Panc1 (cell line): ENCODE measurements around the gene PPIP5K2. TPM values are rescaled to one million over a fixed set of nuclear protein-coding genes. Genes with fewer than 3 reads are reported as not detected.

Source experiments
- ATAC-seq: fragments of 200-7000 bp; cut with Tn5 transposase; 2 replicates; pipeline ENCODE4 v1.9.1; 2020; ENCODE audit warnings: mild to moderate bottlenecking, moderate library complexity
- BruUV-seq: library from RNA; stranded (reverse); fragments of 400-500 nt; replicated peaks from 2 replicates; lab custom pipeline; 2021; lab: Mats Ljungman, UMichigan
- CTCF ChIA-PET: fragments of 300-600 bp; sonication (Branson Sonifier 250); formaldehyde crosslinking; loops from one replicate; lab custom pipeline; 2022; ENCODE audit warnings: antibody characterized with exemption; lab: Charles Lee
- POLR2A ChIA-PET: fragments of 300-600 bp; sonication (Branson Sonifier 250); formaldehyde crosslinking; loops from one replicate; lab custom pipeline; 2022; ENCODE audit warnings: antibody characterized with exemption; lab: Charles Lee
- DNase-seq: peaks from one replicate; pipeline ENCODE4 v3.0.0-alpha.2; 2010; ENCODE audit warnings: low read depth, low spot score
- H3K27ac ChIP-seq: 2 replicates; pipeline ENCODE4 v1.5.1; 2011; ENCODE audit warnings: mild to moderate bottlenecking, low read length, inconsistent platforms
- H3K27me3 ChIP-seq: fragments of 200-500 bp; sonication (Bioruptor generic); 2 replicates; pipeline ENCODE4 v1.6.0; 2014; ENCODE audit warnings: low read length, inconsistent platforms; ENCODE audit not compliant: control insufficient read depth, insufficient read depth
- H3K36me3 ChIP-seq: fragments of 200-500 bp; sonication (Bioruptor generic); 2 replicates; pipeline ENCODE4 v1.5.1; 2014; ENCODE audit warnings: inconsistent platforms, mild to moderate bottlenecking, low read length, moderate library complexity; ENCODE audit not compliant: control insufficient read depth, insufficient read depth
- H3K4me1 ChIP-seq: 2 replicates; pipeline ENCODE4 v1.5.1; 2011; ENCODE audit warnings: inconsistent platforms, mild to moderate bottlenecking, low read length, moderate library complexity; ENCODE audit not compliant: control insufficient read depth, insufficient read depth
- H3K4me3 ChIP-seq, 2 experiments: 2 replicates each; pipeline ENCODE4 v1.5.1; 2011 to 2012; ENCODE audit warnings: low read depth in 2 of 2, low read length in 2 of 2, mild to moderate bottlenecking in 2 of 2, inconsistent platforms in 1 of 2, moderate library complexity in 1 of 2
- H3K9me3 ChIP-seq: fragments of 200-500 bp; sonication (Bioruptor generic); 2 replicates; pipeline ENCODE4 v1.5.1; 2014; ENCODE audit warnings: low read depth, mild to moderate bottlenecking, inconsistent platforms, low read length, moderate library complexity; ENCODE audit not compliant: control insufficient read depth, insufficient read depth
- POLR2AphosphoS5 ChIP-seq: IDR thresholded peaks from 2 replicates; pipeline ENCODE4 v1.6.1; 2012; ENCODE audit warnings: mild to moderate bottlenecking, low read depth, low read length, moderate library complexity
- REST ChIP-seq, 2 experiments: IDR thresholded peaks; 2 replicates each; pipeline ENCODE4 v1.6.1; 2011 to 2012; ENCODE audit warnings: low read depth in 2 of 2, control low read depth in 1 of 2, low read length in 1 of 2, mild to moderate bottlenecking in 1 of 2, moderate library complexity in 1 of 2; ENCODE audit not compliant: insufficient read depth in 1 of 2
- SIN3A ChIP-seq: IDR thresholded peaks from 2 replicates; pipeline ENCODE4 v1.6.1; 2012; ENCODE audit warnings: low read depth, mild to moderate bottlenecking, low read length, moderate library complexity, borderline replicate concordance; ENCODE audit not compliant: insufficient read depth
- TCF7L2 ChIP-seq: IDR thresholded peaks from 2 replicates; pipeline ENCODE4 v1.6.1; 2011; ENCODE audit warnings: mild to moderate bottlenecking, low read depth, low read length, inconsistent platforms
- in situ Hi-C: cut with HindIII; loops from 2 replicates; pipeline ENCODE4 v1.10.0; 2016; ENCODE audit warnings: low sequenced_read_pairs, low pct_unique_long_range_greater_than_20kb
- intact Hi-C: fragments of 100-400 bp; cut with micrococcal nuclease; formaldehyde crosslinking; loops from one replicate; pipeline ENCODE4 v1.10.0; 2022; ENCODE audit not compliant: unreplicated experiment
- total RNA-seq: library from RNA; stranded (reverse); gene quantifications from one replicate; pipeline ENCODE4 v1.2.1, GENCODE V29; 2021; ENCODE audit not compliant: unreplicated experiment
- TF ChIP-seq, protein P1 (sequence below): fragments of 450-650 bp; IDR thresholded peaks from 2 replicates; pipeline ENCODE4 v1.5.1; 2017; ENCODE audit warnings: mild to moderate bottlenecking

PPIP5K2 gene
- total RNA-seq, 1 experiment from 2014 or later: 56.8 TPM

GRCh38 chr5:103098993-103099392 lies 21.1 kb upstream of the PPIP5K2 start:
- POLR2A ChIA-PET: no interaction called here
- in situ Hi-C loops: no loop called here
- DNase-seq: no peak
- Histone ChIP-seq H3K36me3 (no peaks in the 10 kb centered on the region), H3K27me3 (no peaks in the 10 kb centered on the region), H3K4me1 (no peaks in the 10 kb centered on the region), H3K9me3 (no peaks in the 10 kb centered on the region), H3K27ac (no peak overlapping the region), H3K4me3 (no peak overlapping the region)
- CTCF ChIA-PET: no interaction called here
- ATAC-seq: no peak
- intact Hi-C loops: no loop called here
- BruUV-seq: no TSS peak
- TF ChIP-seq REST (IDR thresholded peaks at IDR 0.05; ENCODE audit: insufficient read depth in 1 of 2, low read depth in 2 of 2, low read length in 1 of 2) (no peak), SIN3A (no peak), POLR2AphosphoS5 (no peak), TCF7L2 (no peak)
- TF ChIP-seq, protein P1, sequence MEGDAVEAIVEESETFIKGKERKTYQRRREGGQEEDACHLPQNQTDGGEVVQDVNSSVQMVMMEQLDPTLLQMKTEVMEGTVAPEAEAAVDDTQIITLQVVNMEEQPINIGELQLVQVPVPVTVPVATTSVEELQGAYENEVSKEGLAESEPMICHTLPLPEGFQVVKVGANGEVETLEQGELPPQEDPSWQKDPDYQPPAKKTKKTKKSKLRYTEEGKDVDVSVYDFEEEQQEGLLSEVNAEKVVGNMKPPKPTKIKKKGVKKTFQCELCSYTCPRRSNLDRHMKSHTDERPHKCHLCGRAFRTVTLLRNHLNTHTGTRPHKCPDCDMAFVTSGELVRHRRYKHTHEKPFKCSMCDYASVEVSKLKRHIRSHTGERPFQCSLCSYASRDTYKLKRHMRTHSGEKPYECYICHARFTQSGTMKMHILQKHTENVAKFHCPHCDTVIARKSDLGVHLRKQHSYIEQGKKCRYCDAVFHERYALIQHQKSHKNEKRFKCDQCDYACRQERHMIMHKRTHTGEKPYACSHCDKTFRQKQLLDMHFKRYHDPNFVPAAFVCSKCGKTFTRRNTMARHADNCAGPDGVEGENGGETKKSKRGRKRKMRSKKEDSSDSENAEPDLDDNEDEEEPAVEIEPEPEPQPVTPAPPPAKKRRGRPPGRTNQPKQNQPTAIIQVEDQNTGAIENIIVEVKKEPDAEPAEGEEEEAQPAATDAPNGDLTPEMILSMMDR: no peak

DNA sequence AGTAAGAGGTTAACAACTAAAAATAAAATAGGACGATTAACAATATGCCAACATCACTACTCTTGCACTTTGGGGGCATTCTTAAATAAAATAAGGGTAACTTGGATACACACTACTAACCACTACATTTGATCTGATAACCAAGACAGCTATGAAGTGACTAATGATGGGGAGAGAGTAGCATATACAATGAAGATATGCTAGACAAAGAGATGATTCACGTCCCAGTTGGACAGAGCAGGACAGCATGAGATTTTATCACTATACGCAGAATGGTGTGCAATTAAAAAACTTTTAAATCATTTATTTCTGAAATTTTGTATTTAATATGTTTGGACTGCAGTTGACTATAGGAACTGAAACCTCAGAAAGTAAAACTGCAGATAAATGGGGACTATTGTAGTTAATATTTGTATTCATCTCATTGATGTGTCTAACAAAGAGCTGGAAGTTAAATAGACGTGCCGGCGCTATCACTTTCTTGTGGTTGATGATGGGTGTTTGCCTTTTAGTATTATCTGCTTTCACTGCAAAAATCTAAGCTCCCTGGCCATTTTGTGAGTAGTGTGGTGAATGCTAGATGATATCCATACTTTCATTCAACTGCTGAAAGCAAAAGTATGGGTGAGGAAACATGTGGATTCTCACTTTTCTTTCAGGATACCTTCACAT lies 18.9 kb upstream of the PPIP5K2 start:
- POLR2A ChIA-PET: no interaction called here
- intact Hi-C loops: no loop called here
- Histone ChIP-seq H3K9me3 (no peaks in the 10 kb centered on the region), H3K4me3 (no peak overlapping the region), H3K36me3 (peaks cover 2% of the 10 kb centered on the region; the same call in 1 of the 2 replicates), H3K27ac (no peak overlapping the region), H3K4me1 (no peaks in the 10 kb centered on the region), H3K27me3 (no peaks in the 10 kb centered on the region)
- in situ Hi-C loops: no loop called here
- no peak for ATAC-seq
- no peak for TF ChIP-seq POLR2AphosphoS5
- no peak for TF ChIP-seq TCF7L2
- TF ChIP-seq, protein P1: no peak
- no peak for TF ChIP-seq REST (IDR thresholded peaks at IDR 0.05; ENCODE audit: insufficient read depth in 1 of 2, low read depth in 2 of 2, low read length in 1 of 2)
- no peak for TF ChIP-seq SIN3A
- DNase-seq: no peak
- BruUV-seq: no TSS peak
- CTCF ChIA-PET: no interaction called here
